NCI-H2227 treated with DMSO at 0.1 percent for 48 hours (cell line): ENCODE results near the gene SUSD2.
"Not testable (repeated sequence)": the region's sequence is repeated elsewhere in the genome, so short reads cannot be mapped to it uniquely, and the experiment has no call there.

Experiments
- DNase-seq: peaks from one replicate; lab custom pipeline; 2025; lab: John Stamatoyannopoulos, UW

Gene SUSD2

DNA sequence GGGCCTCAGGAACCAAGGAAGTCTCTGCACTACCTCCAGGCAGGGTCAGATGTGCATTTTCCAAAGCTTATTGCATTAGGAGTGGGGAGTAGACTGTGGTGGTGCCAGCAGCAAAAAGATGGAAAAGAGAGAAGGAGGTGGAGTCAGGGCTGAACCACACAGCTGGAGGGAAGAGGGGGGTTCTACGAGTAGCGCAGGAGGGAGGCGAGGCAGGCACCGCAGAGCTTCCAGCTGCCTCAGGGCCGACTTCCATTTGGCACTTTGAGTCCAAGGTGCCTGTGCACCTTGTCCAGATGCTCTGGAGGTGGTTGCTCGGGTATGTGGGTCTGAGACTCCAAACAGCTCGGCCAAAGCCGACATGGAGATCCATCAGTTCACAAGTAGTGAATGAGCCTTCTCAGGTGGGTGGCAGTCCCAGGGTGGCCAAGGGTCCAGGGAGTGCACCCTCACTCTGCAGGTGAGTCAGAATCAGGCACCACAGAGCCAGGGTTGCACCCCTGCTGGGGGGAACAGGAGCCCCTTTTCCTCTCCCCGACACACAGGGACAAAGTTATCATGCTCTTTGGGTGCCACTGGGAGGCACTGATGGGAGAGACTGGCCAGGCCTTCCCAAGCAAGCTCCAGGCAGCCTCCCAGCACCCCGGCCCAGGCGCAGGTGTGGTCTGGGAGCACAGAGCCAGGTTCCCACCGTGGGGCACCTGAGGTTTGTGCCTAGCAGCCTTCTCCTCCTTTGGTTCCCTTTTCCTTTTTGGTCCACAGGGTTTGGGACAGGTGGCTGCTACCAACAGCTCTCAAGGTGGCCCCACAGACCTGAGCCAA is 33.4 kb downstream of the SUSD2 start:
- DNase-seq, result no peak

DNA sequence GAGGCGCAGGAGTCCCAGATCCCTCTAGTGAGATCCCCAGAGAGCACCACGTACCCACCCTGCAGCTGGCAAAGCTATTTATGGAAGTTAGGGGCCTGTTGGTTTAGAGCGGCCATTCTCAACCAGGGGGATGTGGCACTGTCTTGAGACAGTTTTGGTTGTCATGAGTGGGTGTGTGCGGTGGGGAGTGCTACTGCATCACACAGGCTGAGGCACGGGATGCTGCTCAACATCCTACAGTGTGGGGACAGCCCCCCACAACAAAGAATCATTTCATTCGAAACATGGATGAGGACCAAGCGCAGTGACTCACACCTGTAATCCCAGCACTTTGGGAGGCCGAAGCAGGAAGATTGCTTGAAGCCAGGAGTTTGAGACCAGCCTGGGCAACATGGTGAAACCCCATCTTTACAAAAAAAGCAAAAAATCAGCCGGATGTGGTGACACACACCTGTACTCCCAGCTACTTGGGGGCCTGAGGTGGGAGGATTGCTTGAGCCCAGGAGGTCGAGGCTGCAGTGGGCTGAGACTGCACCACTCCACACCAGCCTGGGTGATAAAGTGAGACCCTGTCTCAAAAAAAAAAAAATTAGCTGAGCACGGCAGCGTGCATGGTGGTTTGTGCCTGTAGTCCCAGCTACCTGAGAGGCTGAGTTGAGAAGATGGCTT is 35.4 kb downstream of the SUSD2 start:
- no peak for DNase-seq

DNA sequence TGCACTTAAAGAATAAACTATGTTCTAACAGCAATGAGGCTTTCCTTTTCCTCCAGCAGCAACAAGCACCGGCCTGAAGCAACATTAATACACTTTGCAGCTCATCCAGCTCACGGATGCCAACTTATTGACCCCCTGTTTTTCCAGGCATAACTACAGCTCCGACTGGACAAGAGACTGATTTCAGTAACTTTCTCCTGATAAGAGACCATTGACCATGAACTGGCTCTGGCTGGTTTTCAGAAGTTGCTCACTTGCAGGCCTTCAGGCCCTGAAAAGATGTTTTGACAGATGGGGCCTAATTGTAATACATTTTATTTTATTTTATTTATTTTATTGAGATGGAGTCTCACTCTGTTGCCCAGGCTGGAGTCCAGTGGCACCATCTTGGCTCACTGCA is 36.1 kb downstream of the SUSD2 start:
- no peak for DNase-seq

DNA sequence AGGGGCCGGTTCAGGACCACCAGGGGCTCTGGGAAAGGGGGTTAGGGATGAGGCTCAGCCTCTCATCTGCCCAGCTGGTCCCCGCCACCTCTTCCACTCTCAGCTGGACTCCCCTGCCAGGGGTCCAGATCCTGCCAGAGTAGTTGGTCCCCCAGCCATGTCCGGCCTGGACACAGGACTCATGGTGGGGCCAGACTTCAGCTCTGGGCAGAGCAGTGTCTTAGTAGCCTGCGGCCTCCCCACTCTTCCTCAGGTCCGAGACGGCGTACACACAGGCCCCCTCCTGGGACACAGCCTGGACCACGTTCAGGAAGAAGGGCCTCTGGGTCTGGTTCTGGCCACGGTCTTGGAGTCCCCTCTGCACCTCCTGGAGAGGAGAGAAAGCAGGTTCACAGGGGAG is 38.5 kb downstream of the SUSD2 start:
- DNase-seq, result no peak

DNA sequence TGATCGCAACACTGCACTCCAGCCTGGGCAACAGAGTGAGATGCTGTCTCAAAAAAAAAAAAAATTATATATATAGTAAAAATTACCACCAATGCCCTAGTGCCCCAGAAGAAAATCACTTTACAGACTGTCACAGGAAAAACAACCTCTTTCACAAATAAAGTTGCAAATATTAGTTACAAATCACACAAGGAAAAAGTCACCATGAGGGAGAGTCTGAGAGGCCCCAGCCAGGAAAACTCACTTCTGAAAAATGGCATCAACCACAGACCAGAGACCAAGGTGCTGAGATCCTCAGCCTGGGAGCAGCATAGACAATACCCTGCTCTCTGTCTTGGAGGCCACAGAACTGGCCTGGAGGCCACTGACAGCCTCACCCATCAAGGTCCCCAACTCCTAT is 43.2 kb downstream of the SUSD2 start:
- DNase-seq, result no peak

DNA sequence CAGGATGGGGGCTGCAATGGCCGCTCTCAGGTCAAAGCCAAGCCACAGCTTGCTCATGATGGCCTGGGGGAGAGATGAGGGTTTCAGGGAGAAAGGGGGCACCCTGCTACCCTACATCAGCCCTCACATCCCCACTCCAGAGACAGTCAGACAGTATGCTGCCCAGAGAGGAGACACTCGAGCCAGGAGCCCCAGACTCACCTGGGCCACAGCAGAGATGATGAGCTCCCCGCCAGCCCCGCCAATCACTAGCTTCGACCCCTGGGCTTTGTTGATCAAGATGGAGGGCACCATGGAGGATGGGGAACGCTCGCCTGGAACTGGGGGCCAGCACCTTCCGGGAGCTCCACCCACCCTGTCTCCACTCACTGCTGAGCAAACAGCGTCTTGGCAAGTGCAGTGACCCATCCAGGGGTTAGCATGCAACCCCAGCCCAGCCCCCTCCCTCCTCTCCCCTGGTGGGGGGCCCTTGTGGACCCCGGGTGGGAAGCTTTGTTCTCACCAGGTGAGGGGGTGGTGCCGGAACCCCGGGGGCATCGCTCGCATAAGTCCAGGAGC is 43.8 kb downstream of the SUSD2 start:
- no peak for DNase-seq

DNA sequence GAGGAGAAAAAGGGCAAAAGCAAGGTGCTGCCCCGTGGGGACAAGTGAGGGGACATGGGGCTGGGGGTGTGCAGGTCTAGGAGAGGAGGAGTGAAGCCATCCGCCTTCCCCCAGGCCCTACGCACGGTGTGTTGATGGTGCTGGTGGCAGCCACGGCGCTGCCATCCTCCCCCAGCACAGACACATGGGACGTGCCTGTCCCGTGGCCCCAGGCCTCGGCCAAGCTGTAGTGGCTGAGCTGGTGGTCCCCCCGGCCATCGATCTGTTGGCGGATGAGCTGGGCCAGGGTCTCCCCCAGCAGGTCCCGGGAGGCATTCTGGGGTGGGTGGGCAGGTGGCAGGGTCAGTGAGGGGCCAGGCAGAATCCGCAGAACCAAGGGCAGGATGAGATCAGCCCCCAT is 44.7 kb downstream of the SUSD2 start:
- no peak for DNase-seq

DNA sequence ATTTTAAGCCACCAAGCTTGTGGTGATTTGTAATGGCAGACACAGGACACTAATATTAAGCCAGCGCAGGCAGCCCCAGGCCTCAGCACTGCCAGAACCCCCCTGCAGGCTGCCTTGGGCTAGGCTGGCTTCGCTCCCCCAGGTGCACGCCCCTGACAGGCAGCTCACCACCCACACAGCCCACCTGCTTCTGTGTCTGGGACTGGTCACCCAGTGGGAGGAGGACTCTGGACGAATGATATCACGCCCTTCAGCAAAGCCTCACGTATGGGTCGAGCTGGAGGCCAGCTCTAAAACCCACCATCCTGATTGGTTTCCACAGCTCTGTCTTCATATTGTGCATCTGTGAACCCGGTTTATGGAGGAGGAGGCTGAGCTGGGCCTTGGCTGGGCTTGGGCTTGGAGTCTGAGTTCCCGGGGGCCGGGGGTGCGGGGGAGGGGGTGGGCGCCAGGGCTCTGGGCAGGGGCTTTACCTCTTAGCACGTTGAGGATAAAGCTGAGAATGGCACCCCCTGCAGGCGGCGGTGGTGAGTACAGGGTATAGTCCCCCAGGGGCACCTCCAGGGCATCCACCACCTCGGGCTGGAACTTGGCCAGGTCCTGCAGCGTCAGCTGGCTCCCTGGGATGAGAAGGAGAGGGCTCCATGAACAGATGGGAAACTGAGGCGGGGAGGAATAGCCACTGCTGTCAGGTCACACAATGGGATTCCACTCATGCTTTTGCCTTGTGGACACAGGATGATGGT is 49.8 kb downstream of the SUSD2 start:
- no peak for DNase-seq

DNA sequence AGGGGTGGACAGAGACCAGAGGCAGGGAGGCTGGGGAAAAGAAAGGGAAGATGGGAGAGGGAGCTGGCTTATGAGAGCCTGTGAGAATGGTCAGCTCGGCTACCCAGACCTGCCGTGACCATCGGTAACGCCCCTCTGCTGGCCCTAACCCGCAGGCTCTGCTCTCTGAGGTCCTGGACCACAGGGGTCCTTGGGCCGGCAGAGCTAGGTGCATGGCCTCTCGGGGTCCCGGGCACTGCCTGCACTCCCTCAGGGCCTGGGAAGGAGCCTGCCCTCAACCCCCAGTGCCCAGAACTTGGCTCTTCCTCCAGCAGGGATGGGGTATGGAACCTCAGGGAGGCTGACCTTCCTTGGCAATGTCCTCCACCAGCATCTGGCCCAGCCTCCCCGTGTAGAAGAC is 50.4 kb downstream of the SUSD2 start:
- DNase-seq, result no peak

DNA sequence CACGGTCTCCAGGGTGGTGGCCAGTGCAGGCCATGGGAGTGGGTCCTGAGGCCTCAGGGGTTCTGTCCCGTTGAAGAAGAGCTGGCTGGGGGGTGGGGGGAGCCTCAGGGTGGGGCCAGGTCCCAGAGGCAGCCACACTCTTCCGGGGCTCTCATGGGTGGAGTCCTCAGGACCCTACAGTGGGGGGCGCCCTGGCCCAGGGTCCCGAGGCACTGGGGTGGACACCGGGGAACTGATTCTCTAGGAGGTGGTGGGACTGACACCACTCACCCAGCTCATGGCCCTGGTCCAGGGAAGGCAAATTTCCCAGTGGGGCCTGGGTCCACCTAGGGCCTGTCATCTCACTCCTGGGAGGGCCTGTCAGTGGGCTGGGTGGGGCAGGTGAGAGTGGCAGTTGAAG is 50.8 kb downstream of the SUSD2 start:
- DNase-seq, result no peak

DNA sequence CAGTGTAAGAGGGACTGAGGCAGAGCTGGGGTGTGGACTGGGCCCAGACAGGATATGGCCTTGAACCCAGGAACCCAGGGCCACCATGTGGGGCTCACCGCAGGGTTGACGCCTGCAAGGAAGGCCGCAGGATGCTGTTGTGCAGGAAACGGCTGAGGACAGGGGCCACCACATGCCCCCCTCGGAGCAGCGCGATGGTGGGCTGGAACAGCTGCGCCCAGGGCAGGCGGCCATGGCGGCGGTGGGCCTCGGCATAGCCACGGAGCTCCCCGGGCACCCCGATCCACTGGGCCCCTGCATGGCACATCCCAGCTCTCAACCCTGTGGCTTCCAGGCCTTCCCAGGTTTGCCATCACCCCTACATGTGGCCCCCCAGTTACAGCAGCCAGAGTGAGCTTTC is 51.4 kb downstream of the SUSD2 start:
- DNase-seq, result no peak

DNA sequence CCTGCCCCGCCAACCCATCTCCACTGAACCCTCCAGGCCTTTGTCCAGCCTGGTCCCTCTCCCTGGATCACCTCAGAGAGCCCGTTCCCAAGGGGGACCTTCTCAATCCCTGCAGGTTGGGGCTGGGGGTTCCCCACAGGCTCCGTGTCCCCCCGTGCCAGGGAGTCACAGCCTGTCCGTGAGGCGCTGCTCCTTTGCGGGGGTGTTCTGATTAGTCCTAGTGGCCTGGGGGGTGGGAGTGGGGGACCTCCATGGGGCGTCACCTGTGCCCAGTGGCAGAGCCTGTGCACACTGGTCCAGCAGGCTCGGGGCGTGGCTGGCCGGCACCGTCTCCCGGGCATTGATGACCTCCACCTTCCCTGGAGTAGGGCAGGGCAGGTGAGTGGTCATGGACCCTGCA is 51.9 kb downstream of the SUSD2 start:
- DNase-seq, result no peak

DNA sequence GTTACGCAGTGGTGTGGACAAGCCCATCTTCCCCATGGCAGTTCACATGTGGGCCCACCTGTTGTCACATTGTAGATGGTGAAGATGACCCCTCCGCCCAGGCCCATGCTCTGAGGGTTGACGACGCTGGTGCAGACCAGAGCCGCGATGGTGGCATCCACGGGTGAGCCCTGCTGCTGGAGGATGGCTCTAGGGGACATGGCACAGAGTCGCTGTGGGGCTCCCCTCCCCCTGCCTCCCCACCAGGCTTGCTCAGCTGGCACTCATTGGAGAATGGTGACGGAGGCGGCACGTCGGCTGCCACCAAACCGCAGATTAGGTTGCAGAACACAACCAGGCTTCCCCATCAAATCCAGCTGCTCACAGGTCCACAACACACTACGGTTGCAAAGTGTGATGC is 52.5 kb downstream of the SUSD2 start:
- DNase-seq, result no peak

DNA sequence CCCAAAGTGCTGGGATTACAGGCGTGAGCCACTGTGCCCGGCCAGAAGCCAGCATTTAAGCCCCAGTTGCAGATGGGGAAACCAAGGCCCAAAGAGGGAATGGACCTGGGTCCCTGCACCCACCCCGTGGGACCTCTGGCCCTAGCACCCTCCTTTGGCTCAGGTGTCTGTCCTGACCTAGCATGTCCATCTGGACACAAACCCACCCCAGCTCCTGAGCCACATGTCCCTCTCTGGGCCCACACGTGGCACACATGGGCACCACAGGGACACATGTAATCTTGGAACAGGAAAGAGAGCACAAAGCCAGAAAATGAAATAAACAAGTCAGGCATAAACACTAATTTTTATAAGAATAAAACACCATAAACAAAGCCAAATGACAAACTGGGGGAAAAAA is 54.0 kb downstream of the SUSD2 start:
- no peak for DNase-seq

DNA sequence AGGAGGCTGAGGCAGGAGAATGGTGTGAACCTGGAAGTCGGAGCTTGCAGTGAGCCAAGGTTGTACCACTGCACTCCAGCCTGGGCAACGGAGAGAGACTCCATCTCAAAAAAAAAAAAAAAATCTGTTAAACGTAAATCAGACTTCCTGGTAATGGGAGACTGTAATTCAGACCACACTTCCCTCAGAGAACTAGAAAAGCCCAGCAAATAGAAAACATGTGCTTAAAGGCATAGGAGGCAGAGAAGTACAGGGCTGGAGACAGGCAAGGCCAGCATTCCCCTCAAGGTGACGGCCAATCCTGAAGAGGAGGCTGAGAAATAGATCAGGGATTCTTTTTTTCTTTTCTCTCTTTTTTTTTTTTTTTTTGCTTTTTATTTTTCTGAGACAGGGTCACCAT is 55.4 kb downstream of the SUSD2 start:
- DNase-seq, result no peak

DNA sequence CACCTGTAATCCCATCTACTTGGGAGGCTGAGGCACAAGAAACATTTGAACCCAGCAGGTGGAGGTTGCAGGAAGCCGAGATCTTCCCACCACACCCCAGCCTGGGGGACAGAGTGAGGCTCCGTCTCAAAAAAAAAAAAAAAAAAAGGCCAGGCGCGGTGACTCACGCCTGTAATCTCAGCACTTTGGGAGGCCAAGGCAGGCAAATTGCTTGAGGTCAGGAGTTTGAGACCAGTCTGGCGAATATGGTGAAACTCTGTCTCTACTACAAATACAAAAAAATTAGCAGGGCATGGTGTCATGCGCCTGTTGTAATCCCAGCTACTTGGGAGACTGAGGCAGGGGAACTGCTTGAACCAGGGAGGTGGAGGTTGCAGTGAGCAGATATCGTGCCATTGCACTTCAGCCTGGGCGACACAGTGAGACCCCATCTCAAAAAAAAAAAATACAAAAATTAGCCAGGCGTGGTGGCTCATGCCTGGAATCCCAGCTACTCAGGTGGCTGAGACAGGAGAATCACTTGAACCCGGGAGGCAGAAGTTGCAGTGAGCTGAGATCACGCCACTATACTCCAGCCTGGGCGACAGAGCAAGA is 56.9 kb downstream of the SUSD2 start:
- not testable (repeated sequence) for DNase-seq
